Astrocyte (in vitro differentiated cells and primary cell): ENCODE results near the gene LY6G5B.

Experiments used
- CTCF ChIP-seq: IDR thresholded peaks from 2 replicates; pipeline ENCODE4 v1.5.1; 2011; ENCODE audit warnings: low read depth, mild to moderate bottlenecking, inconsistent platforms, low read length, moderate library complexity; ENCODE audit not compliant: insufficient read depth
- EZH2 ChIP-seq: IDR thresholded peaks from 2 replicates; pipeline ENCODE4 v1.6.1; 2012; ENCODE audit warnings: mild to moderate bottlenecking, low read length, inconsistent platforms; ENCODE audit not compliant: insufficient read depth

DNA sequence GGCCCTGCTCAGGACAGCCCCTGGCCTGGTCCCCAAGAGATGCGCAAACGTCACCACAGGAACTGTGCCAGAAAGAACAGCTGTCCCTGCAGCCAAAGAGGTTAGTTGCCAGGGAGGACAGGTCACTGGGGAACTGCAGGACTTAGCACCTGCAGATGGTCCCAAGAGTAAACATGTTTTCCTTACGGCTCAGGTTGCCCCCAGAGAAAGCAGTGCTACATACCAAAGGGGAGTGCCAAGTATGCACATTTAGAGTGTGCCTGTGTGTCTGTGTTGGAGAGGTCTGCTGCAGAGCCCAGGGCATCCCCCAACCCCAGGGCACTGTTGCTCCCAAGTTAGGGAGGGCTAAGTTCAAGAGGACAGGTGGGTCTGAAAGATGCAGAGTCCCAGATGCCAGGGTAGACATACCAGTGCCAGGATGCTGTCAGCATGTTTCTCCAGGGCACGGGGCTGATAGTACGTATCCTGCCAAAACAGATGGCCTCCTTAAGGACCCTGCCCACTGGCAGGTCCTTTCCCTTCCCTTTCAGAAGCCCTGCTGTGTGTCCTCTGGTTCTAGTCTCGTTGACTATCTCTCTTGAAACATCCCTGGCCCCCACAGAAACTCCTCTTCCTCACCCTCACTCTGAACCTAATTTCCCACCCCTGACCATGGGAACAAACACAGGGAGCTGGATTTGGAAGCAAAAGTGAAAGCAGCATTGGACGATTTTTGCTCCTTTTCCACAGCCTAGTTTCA lies 32.1 kb downstream of the LY6G5B start:
- TF ChIP-seq CTCF (no peak), EZH2 (no peak)
